MCF 10A (cell line): ENCODE data around the gene PIK3R4. TPM values are rescaled to one million over a fixed set of nuclear protein-coding genes. Genes with fewer than 3 reads are reported as not detected.

Source experiments
- BruUV-seq: library from RNA; stranded (reverse); fragments of 400-500 nt; replicated peaks from 2 replicates; lab custom pipeline; 2021; lab: Mats Ljungman, UMichigan
- CTCF ChIA-PET: fragments of 300-600 bp; sonication (Branson Sonifier 250); formaldehyde crosslinking; extraction: SDS; loops from one replicate; lab custom pipeline; 2021; ENCODE audit warnings: antibody characterized with exemption, inconsistent platforms; lab: Yijun Ruan, JAX
- POLR2A ChIA-PET: fragments of 300-600, 350-650 bp; sonication (Branson Sonifier 250); formaldehyde crosslinking; extraction: SDS; loops from one replicate; lab custom pipeline; 2020; ENCODE audit warnings: antibody characterized with exemption, inconsistent platforms; lab: Yijun Ruan, JAX
- DNase-seq: peaks from one replicate; pipeline ENCODE4 v3.0.0-alpha.2; 2018; ENCODE audit not compliant: unreplicated experiment
- H3K27ac Mint-ChIP-seq: one replicate; pipeline ENCODE4 v1.8.0; 2022; ENCODE audit warnings: mild to moderate bottlenecking, low read depth, mixed read lengths; ENCODE audit not compliant: unreplicated experiment
- H3K27me3 Mint-ChIP-seq: one replicate; pipeline ENCODE4 v1.8.0; 2022; ENCODE audit warnings: mixed read lengths; ENCODE audit not compliant: insufficient read depth, unreplicated experiment
- H3K36me3 Mint-ChIP-seq: one replicate; pipeline ENCODE4 v1.8.0; 2022; ENCODE audit warnings: mild to moderate bottlenecking, moderate library complexity, mixed read lengths; ENCODE audit not compliant: insufficient read depth, unreplicated experiment
- H3K4me1 Mint-ChIP-seq: one replicate; pipeline ENCODE4 v1.8.0; 2022; ENCODE audit warnings: mixed read lengths; ENCODE audit not compliant: insufficient read depth, unreplicated experiment
- H3K4me3 Mint-ChIP-seq: one replicate; pipeline ENCODE4 v1.8.0; 2022; ENCODE audit warnings: mild to moderate bottlenecking, moderate library complexity, mixed read lengths; ENCODE audit not compliant: unreplicated experiment
- H3K9me3 Mint-ChIP-seq: one replicate; pipeline ENCODE4 v1.8.0; 2022; ENCODE audit warnings: mixed read lengths; ENCODE audit not compliant: unreplicated experiment
- intact Hi-C: fragments of 100-400 bp; cut with micrococcal nuclease; formaldehyde crosslinking; loops from 2 replicates; pipeline ENCODE4 v1.14.1; 2022
- total RNA-seq: library from RNA; stranded (reverse); gene quantifications from 2 replicates; pipeline ENCODE4 v1.2.3, GENCODE V29; 2022
- TF ChIP-seq, protein P1 (sequence below): fragments of 200-600 bp; IDR thresholded peaks from one replicate; pipeline ENCODE4 v1.8.0; 2022; ENCODE audit warnings: antibody characterized with exemption, mild to moderate bottlenecking; ENCODE audit not compliant: unreplicated experiment

The PIK3R4 gene
- total RNA-seq, 1 experiment from 2014 or later, result 16.2 TPM

DNA sequence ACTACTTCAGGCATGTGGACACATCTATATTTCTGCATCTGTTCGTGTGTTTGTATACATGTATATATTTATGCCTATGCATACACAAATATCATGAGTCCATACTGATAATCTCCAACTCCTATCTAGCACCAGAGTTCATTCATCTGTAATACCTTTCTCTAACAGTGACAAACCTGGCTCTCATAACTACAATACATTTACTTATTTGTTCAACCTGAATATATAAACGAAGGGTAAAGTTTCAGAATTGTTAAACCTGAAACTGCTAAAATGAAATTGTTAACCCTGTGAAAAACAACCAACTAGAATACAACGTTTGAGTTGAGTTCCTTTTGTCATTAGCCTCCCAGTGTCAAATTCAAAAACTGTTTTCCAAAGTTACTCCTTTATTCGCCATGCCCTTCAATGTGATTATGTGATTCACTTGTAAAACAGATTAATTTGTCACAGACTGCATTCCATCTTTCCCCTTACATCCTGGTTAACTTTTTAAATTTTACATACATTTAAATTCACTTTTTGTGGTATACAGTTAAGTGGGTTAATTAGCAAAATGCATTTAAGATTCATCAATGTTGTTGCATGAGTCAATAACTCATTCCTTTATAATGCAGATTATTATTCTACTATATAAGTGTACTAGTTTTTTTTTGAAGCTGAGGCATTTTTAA lies 58.5 kb downstream of the PIK3R4 start:
- H3K9me3 Mint-ChIP-seq, result no peaks in the 10 kb centered on the region
- peaks cover 9% of the 10 kb centered on the region for H3K4me1 Mint-ChIP-seq
- BruUV-seq, result no TSS peak
- ChIA-PET CTCF (interaction anchor here (0.6 kb wide), 1 partner anchor 66 kb away, joined by 4 read pairs; no protein-coding TSS in a partner anchor), POLR2A (no interaction called here)
- TF ChIP-seq, protein P1, sequence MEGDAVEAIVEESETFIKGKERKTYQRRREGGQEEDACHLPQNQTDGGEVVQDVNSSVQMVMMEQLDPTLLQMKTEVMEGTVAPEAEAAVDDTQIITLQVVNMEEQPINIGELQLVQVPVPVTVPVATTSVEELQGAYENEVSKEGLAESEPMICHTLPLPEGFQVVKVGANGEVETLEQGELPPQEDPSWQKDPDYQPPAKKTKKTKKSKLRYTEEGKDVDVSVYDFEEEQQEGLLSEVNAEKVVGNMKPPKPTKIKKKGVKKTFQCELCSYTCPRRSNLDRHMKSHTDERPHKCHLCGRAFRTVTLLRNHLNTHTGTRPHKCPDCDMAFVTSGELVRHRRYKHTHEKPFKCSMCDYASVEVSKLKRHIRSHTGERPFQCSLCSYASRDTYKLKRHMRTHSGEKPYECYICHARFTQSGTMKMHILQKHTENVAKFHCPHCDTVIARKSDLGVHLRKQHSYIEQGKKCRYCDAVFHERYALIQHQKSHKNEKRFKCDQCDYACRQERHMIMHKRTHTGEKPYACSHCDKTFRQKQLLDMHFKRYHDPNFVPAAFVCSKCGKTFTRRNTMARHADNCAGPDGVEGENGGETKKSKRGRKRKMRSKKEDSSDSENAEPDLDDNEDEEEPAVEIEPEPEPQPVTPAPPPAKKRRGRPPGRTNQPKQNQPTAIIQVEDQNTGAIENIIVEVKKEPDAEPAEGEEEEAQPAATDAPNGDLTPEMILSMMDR, result no peak
- no peaks in the 10 kb centered on the region for H3K27me3 Mint-ChIP-seq
- H3K27ac Mint-ChIP-seq, result no peak overlapping the region
- intact Hi-C loops, result no loop called here
- H3K36me3 Mint-ChIP-seq, result peaks cover 40% of the 10 kb centered on the region
- H3K4me3 Mint-ChIP-seq, result no peak overlapping the region
- no peak for DNase-seq

DNA sequence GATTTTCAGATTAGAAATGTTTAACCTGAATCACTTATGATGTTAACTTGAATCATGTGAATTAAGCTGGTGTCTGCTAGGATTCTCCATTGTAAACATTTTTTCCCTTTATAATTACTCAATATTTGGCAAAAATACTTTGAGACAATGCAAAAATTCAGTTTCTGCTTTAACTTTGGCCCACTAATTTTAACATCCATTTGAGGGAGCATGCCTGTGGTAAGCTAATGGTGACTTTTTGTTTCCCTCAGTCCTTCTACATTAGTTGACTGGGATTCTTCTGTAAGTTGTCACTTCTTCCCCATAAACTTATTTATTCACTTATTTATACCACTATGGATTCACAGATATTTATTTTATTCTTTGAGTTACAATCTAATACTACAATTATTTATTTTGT lies 59.3 kb downstream of the PIK3R4 start:
- CTCF ChIA-PET, result interaction anchor here (0.6 kb wide), 1 partner anchor 66 kb away, joined by 4 read pairs; no protein-coding TSS in a partner anchor
- H3K4me1 Mint-ChIP-seq, result peaks cover 2% of the 10 kb centered on the region
- H3K36me3 Mint-ChIP-seq, result peaks cover 46% of the 10 kb centered on the region

DNA sequence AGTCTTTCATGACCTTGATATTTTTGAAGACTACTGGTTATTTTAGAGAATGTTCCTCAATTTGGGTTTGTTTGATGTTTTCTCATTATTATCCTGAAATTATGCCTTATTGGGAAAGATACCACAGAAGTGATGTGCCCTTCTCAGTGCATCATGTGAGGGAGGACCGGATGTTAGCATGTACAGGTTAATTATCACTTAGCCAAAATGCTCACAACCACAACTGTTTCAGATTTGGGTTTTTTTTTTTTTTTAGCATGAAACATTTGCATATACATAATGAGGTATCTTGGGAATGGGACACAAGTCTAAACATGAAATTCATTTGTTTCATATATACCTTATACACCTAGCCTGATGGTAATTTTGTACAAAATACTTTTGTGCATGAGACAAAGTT lies 59.8 kb downstream of the PIK3R4 start:
- BruUV-seq, result no TSS peak
- no peaks in the 10 kb centered on the region for H3K4me1 Mint-ChIP-seq
- peaks cover 48% of the 10 kb centered on the region for H3K36me3 Mint-ChIP-seq
- DNase-seq, result no peak
- CTCF ChIA-PET, result no interaction called here
- no peak overlapping the region for H3K27ac Mint-ChIP-seq
- H3K4me3 Mint-ChIP-seq, result no peak overlapping the region
- intact Hi-C loops, result no loop called here
- POLR2A ChIA-PET, result no interaction called here
- TF ChIP-seq, protein P1, result no peak
- H3K9me3 Mint-ChIP-seq, result no peaks in the 10 kb centered on the region
- H3K27me3 Mint-ChIP-seq, result no peaks in the 10 kb centered on the region

More for the DNA sequence above, 59.3 kb downstream of the PIK3R4 start:
- intact Hi-C loops, result no loop called here
- Mint-ChIP-seq H3K27ac (no peak overlapping the region), H3K4me3 (no peak overlapping the region), H3K9me3 (no peaks in the 10 kb centered on the region), H3K27me3 (no peaks in the 10 kb centered on the region)
- no peak for DNase-seq
- POLR2A ChIA-PET, result no interaction called here
- TF ChIP-seq, protein P1, result no peak
- no TSS peak for BruUV-seq

DNA sequence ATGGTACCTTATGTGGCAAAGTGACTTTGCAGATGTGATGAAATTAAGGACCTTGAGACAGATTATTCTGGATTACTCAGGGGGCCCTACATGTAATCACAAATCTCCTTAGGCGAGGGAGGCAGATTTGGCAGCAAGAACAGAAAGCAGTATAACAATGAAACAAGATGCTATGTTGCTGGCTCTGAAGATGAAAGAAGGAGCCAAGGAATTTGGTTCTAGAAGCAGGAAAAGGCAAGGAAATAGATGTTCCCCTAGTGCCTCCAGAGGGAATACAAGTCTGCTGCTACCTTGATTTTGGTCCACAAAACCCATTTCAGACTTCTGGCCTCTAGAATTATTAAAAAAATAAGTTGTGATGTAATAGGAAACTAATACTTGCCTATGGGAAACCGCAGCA lies 64.5 kb downstream of the PIK3R4 start:
- no peaks in the 10 kb centered on the region for H3K27me3 Mint-ChIP-seq
- TF ChIP-seq, protein P1, result no peak
- no peaks in the 10 kb centered on the region for H3K4me1 Mint-ChIP-seq
- H3K27ac Mint-ChIP-seq, result no peak overlapping the region
- CTCF ChIA-PET, result no interaction called here
- peaks cover 56% of the 10 kb centered on the region for H3K36me3 Mint-ChIP-seq
- no peak for DNase-seq
- POLR2A ChIA-PET, result no interaction called here
- H3K4me3 Mint-ChIP-seq, result no peak overlapping the region
- intact Hi-C loops, result no loop called here
- BruUV-seq, result no TSS peak
- H3K9me3 Mint-ChIP-seq, result no peaks in the 10 kb centered on the region
